Keratinocyte (primary cell): ENCODE data around the gene OBI1.

Experiments
- CTCF ChIP-seq, 3 experiments: IDR thresholded peaks in 1 of 3; conservative IDR thresholded peaks in 1 of 3; optimal IDR thresholded peaks in 1 of 3; 2 replicates in 2 of 3; 3 replicates in 1 of 3; pipeline versions ENCODE3 to v1.5.1; 2011; ENCODE audit warnings: low read length in 3 of 3, mild to moderate bottlenecking in 3 of 3, moderate library complexity in 2 of 3, control low read depth in 1 of 3, inconsistent platforms in 1 of 3; ENCODE audit not compliant: insufficient read depth in 2 of 3; ENCODE audit errors: extremely low read depth in 1 of 3
- EZH2 ChIP-seq: IDR thresholded peaks from one replicate; pipeline ENCODE4 v1.6.1; 2012; ENCODE audit warnings: inconsistent platforms, mild to moderate bottlenecking, low read length, moderate library complexity

- TF ChIP-seq EZH2 = no peak
- no peak for TF ChIP-seq CTCF (optimal IDR thresholded peaks at IDR 0.05 in 1 of 3, IDR thresholded peaks at IDR 0.05 in 1 of 3, conservative IDR thresholded peaks at IDR 0.05 in 1 of 3; ENCODE audit: extremely low read depth in 1 of 3, insufficient read depth in 2 of 3, low read length in 3 of 3)
Observed at GRCh38 chr13:78610381-78610883, 48.5 kb downstream of the OBI1 start.
